Embryonic facial prominence (tissue), 1 donor: ENCODE data around the gene TTLL11.

Experiments
- DNase-seq: peaks from one replicate; pipeline ENCODE4 v3.0.0-alpha.2; 2016; ENCODE audit errors: extremely low spot score

The TTLL11 gene

DNA sequence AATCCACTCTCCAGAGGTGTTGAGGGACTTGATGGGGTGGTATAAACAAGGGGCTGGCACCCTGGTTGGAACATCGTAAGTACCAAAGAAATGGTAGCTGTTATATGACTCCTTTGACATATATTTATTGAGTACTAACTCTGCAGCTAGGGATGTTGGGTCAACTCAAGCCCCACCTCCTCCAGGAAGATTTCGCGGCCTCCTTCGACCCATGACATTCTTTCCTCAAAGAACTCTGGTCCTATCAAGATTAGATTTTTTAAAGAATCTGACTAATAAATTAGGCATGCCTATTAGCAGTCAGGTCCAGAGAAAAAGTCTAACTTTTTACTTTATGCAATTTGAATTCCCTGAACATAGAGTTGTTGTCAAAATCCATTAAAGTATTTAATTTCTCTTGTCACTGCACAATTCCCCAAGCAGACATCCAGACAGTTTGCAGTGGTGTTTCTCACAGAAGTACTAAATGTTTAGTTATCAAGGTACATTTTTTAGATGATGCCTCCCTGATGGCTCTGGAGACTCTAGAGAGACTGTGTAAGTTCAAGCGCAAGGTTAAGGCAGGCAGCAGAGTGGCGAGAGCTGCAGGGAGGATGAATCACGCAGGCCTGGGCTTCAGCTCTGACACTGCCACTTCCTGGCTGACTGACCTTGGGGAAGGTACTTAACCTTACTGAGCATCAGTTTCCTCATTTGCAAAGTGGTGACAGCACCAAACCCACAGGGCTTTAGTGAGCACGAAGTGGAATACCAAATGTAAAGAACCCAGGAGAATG is 209.6 kb downstream of the TTLL11 start:
- no peak for DNase-seq

DNA sequence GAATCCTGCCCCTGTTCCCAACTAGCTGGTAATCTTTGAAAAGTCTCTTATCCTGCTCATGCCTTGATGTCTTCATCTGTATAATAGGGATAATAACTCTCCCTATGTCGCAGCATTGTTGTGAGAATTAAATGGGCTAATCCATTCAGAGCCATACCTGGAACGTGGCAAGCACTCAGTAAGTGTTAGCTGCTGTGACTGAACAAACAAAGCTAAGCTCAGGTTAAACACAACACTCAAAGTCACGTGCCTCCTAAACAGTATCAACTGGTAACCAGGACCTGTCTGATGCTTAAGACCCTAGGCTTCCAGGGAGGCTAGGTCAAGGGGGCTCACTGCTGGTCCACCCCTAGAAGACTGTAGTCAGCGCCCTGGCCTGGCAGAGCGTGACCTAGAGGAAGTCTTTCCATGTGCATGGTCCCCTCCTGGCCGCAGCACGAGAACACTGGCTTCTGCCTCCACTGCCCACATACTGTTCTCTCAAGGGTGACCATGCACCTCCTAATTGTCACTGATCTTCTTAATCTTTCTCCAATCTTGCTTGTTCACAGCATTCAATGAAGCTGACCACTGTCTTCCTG is 211.1 kb downstream of the TTLL11 start:
- no peak for DNase-seq

DNA sequence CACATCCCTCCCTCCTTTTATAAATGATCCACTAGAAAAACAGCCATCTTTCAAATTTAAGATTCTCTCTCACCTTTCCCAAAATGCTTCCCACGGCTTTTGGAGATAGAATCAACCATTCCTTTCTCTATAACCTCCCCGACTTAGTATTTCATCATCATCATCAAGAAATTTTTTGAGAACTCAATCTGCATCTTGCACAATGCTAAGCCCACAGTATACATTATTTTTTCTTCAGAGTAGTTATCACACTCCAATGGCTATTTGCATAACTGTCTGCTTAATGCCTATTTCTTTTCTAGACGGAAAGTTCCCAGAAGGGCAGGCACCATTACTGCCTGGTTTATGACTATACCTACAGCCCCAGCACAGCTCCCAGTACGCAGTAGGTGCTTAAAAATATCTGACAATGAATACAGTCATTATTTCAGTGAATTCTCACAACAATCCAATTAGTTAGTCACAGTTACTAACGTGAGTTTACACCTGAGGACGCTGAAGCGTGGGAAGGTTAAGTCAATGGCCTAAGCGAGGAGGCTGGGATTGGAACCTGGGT is 212.7 kb downstream of the TTLL11 start:
- DNase-seq = no peak

- no peak for DNase-seq
Observed at GRCh38 chr9:121878271-121878822, 214.8 kb downstream of the TTLL11 start.

DNA sequence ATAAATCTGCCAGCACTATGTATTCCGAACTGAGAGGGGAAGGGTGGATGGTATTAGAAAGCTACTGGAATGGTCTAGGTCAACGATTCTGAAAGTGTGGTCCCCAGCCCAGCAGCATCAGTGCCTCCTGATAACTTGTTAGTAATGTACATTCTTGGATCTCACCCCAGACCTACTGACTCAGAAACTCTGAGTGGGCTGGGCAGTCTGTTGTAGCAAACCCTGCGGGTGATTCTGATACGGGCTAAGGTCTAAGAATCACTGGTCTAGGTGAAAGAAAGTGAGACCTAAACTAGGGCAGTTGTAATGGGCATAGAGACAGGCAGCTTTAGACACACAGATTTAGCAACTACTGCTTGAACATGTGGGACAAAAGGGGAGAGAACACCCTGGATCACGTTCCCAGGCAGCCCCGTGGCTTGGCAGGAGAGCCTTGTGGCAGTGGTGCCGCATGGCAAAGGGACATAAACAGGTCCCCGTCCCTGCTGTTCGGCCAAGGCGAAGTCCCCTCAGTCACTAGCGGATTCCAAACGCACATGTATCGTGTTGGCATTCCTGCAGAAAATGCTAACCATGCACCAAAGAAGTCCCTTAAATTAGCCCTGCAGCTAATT is 216.3 kb downstream of the TTLL11 start:
- no peak for DNase-seq

DNA sequence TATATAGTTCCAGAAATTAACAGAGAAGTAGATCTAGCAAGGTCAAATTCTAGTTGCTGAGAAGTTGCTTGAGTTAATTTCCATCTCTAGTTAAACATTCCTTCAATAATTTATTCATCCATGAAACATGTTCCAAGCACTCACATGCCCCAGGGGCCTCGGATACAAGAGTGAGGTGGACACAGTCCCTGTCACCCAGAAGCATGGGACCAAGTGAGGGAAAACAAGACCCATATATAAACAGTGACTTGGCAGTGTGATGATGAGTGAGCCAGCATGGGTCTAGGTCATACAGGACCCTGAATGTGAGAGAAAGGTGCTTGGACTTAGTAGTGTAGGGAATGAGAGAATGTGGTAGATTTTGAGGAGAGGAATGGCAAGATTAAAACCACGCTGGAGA is 216.9 kb downstream of the TTLL11 start:
- no peak for DNase-seq

DNA sequence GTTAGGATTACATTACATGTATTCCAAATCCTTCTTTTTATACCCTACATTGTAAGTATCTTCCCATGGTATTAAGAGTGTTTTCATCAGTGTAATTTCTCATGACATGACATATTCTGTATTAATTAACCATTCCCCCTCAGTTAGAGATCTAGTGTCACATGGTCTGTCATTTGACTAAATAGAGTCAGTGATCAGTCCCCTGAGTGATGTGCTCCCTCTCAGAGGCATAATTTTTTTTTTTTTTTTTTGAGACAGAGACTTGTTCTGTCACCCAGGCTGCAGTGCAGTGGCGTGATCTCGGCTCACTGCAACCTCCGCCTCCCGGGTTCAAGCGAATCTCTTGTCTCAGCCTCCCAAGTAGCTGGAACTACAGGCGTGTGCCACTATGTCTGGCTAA is 218.6 kb downstream of the TTLL11 start:
- DNase-seq = no peak

- DNase-seq = no peak
Observed at GRCh38 chr9:121871431-121872025, 221.6 kb downstream of the TTLL11 start.

DNA sequence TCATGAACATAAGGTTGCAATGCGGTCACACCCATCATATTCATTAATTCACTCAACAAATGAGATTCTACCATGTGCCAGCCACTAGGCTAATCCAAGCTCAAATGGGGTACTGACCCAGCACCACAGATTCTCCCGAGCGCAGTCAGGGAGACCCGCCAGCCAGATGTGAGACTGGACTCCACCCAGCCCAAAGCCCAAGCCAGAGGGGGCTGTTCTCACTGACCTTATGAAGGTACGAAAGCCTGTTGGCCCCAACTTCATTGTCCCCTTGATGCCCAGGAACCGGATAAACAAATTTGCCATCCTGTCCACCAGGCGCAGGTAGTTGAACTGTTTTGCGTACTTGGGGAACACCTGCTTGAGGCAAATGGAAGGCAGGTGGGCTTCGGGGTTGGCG is 222.8 kb downstream of the TTLL11 start:
- DNase-seq = no peak

GRCh38 chr9:121868626-121869025 is 224.5 kb downstream of the TTLL11 start:
- DNase-seq = no peak

- DNase-seq = no peak
Observed at GRCh38 chr9:121866927-121867326, 226.2 kb downstream of the TTLL11 start.

GRCh38 chr9:121865884-121866283 is 227.2 kb downstream of the TTLL11 start:
- DNase-seq = no peak

DNA sequence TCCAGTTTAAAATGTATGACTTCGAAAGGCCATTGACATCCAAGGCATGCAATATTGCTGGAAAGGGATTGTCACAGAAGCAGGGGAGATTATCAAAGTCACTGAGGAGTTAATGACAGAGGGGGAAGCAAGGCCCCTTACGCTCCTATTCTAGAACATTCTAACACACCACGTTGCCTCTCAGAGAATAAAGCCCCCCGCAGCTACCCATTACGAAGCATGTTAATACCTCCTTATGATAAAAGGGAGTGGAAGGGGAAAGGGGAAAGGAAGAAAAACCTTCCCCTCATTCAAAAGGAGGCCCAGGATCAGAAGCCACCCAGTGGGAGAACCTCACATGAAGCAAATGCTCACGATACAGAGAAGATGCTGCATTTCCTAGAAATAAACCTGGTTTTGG is 228.0 kb downstream of the TTLL11 start:
- DNase-seq = no peak

DNA sequence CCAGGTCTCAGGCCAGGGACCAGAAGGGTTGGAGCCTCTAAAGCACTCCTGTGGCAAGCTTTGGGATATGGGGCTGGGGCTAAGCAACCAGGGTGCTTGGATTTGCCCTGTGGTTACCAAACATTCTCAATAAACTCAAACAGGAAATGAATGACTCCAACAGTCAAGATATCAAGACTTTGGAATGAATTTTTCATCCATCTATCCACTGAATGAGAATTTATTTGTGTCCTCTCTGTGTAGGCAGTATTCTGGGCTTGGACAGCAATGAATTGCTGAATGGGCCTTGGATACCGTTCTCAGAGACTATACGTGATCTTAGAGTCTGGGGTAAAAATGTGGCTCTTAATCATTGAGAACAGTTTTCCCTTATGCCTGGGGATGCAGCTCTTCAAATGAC is 229.2 kb downstream of the TTLL11 start:
- no peak for DNase-seq

- DNase-seq = no peak
Observed at GRCh38 chr9:121862371-121863332, 230.5 kb downstream of the TTLL11 start.

GRCh38 chr9:121861501-121862180 is 231.5 kb downstream of the TTLL11 start:
- DNase-seq = no peak

- DNase-seq = no peak
Observed at GRCh38 chr9:121860744-121861143, 232.4 kb downstream of the TTLL11 start.

GRCh38 chr9:121860213-121860612 is 232.9 kb downstream of the TTLL11 start:
- DNase-seq = no peak

- DNase-seq = no peak
Observed at GRCh38 chr9:121859646-121860045, 233.5 kb downstream of the TTLL11 start.

DNA sequence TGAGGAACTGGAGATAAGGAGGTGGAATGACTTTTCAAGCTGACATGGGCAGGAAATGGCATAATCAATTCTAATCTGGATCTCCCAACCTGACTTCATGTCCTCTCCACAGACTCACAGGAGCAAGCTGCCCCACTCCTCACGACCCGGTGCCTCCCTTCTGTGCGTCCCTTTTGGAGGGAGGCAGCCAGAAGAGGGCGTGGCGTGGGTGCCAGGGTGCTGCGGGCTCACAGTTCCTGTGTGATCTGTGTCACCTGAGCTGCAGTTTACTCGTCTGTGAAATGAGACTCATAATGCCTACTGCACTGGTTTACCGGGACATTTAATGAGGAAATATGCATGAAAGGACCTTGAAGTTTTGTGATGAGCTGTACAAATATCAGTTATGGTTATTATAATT is 234.3 kb downstream of the TTLL11 start:
- no peak for DNase-seq
